Panc1 (cell line): ENCODE results near the gene ZNF23. TPM values are rescaled to one million over a fixed set of nuclear protein-coding genes. Genes with fewer than 3 reads are reported as not detected.
A peak's percentile ranks its signal among the peaks of the same experiment; 100 is the strongest.

ENCODE experiments used
- ATAC-seq: fragments of 200-7000 bp; cut with Tn5 transposase; 2 replicates; pipeline ENCODE4 v1.9.1; 2020; ENCODE audit warnings: mild to moderate bottlenecking, moderate library complexity
- BruUV-seq: library from RNA; stranded (reverse); fragments of 400-500 nt; replicated peaks from 2 replicates; lab custom pipeline; 2021; lab: Mats Ljungman, UMichigan
- CTCF ChIA-PET: fragments of 300-600 bp; sonication (Branson Sonifier 250); formaldehyde crosslinking; loops from one replicate; lab custom pipeline; 2022; ENCODE audit warnings: antibody characterized with exemption; lab: Charles Lee
- POLR2A ChIA-PET: fragments of 300-600 bp; sonication (Branson Sonifier 250); formaldehyde crosslinking; loops from one replicate; lab custom pipeline; 2022; ENCODE audit warnings: antibody characterized with exemption; lab: Charles Lee
- DNase-seq: peaks from one replicate; pipeline ENCODE4 v3.0.0-alpha.2; 2010; ENCODE audit warnings: low read depth, low spot score
- H3K27ac ChIP-seq: 2 replicates; pipeline ENCODE4 v1.5.1; 2011; ENCODE audit warnings: mild to moderate bottlenecking, low read length, inconsistent platforms
- H3K27me3 ChIP-seq: fragments of 200-500 bp; sonication (Bioruptor generic); 2 replicates; pipeline ENCODE4 v1.6.0; 2014; ENCODE audit warnings: low read length, inconsistent platforms; ENCODE audit not compliant: control insufficient read depth, insufficient read depth
- H3K36me3 ChIP-seq: fragments of 200-500 bp; sonication (Bioruptor generic); 2 replicates; pipeline ENCODE4 v1.5.1; 2014; ENCODE audit warnings: inconsistent platforms, mild to moderate bottlenecking, low read length, moderate library complexity; ENCODE audit not compliant: control insufficient read depth, insufficient read depth
- H3K4me1 ChIP-seq: 2 replicates; pipeline ENCODE4 v1.5.1; 2011; ENCODE audit warnings: inconsistent platforms, mild to moderate bottlenecking, low read length, moderate library complexity; ENCODE audit not compliant: control insufficient read depth, insufficient read depth
- H3K4me3 ChIP-seq, 2 experiments: 2 replicates each; pipeline ENCODE4 v1.5.1; 2011 to 2012; ENCODE audit warnings: low read depth in 2 of 2, low read length in 2 of 2, mild to moderate bottlenecking in 2 of 2, inconsistent platforms in 1 of 2, moderate library complexity in 1 of 2
- H3K9me3 ChIP-seq: fragments of 200-500 bp; sonication (Bioruptor generic); 2 replicates; pipeline ENCODE4 v1.5.1; 2014; ENCODE audit warnings: low read depth, mild to moderate bottlenecking, inconsistent platforms, low read length, moderate library complexity; ENCODE audit not compliant: control insufficient read depth, insufficient read depth
- POLR2AphosphoS5 ChIP-seq: IDR thresholded peaks from 2 replicates; pipeline ENCODE4 v1.6.1; 2012; ENCODE audit warnings: mild to moderate bottlenecking, low read depth, low read length, moderate library complexity
- SIN3A ChIP-seq: IDR thresholded peaks from 2 replicates; pipeline ENCODE4 v1.6.1; 2012; ENCODE audit warnings: low read depth, mild to moderate bottlenecking, low read length, moderate library complexity, borderline replicate concordance; ENCODE audit not compliant: insufficient read depth
- TCF7L2 ChIP-seq: IDR thresholded peaks from 2 replicates; pipeline ENCODE4 v1.6.1; 2011; ENCODE audit warnings: mild to moderate bottlenecking, low read depth, low read length, inconsistent platforms
- in situ Hi-C: cut with HindIII; loops from 2 replicates; pipeline ENCODE4 v1.10.0; 2016; ENCODE audit warnings: low sequenced_read_pairs, low pct_unique_long_range_greater_than_20kb
- intact Hi-C: fragments of 100-400 bp; cut with micrococcal nuclease; formaldehyde crosslinking; loops from one replicate; pipeline ENCODE4 v1.10.0; 2022; ENCODE audit not compliant: unreplicated experiment
- total RNA-seq: library from RNA; stranded (reverse); gene quantifications from one replicate; pipeline ENCODE4 v1.2.1, GENCODE V29; 2021; ENCODE audit not compliant: unreplicated experiment
- TF ChIP-seq, protein P1 (sequence below), 2 experiments: IDR thresholded peaks; 2 replicates each; pipeline ENCODE4 v1.6.1; 2011 to 2012; ENCODE audit warnings: low read depth in 2 of 2, control low read depth in 1 of 2, low read length in 1 of 2, mild to moderate bottlenecking in 1 of 2, moderate library complexity in 1 of 2; ENCODE audit not compliant: insufficient read depth in 1 of 2
- TF ChIP-seq, protein P2 (sequence below): fragments of 450-650 bp; IDR thresholded peaks from 2 replicates; pipeline ENCODE4 v1.5.1; 2017; ENCODE audit warnings: mild to moderate bottlenecking

The ZNF23 gene
- total RNA-seq, 1 experiment from 2014 or later = 5.2 TPM

DNA sequence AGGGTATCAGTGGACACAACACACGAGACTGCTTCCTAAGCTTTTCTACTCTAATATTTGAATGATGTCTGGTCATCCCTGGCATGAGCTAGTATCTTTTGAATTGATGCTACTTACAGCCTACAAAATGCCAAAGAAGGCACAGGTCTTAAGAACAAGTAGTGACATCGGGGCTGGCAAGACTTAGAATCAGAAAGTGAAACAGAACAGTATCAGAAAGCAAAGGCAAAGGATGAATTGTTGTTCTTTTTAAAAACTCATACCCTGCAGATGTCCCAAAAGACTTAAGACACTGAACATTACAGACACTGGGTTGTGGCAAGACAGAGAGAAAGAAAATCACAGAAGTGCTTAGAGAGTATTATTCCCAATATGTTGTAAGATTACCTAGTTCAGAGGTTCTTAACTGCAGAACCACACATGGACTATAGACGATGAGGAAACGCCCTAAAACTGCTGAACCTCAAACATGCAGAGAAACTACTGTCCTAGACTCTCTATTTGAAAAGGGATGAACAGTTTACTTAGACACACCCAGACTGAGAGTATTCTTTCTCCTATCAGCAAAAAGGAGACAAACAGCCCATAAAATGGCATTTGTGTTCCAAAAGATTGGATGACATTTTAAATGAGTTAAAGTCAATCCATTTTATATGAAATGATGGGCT is 14.5 kb upstream of the ZNF23 start:
- H3K4me3 ChIP-seq = no peak overlapping the region

DNA sequence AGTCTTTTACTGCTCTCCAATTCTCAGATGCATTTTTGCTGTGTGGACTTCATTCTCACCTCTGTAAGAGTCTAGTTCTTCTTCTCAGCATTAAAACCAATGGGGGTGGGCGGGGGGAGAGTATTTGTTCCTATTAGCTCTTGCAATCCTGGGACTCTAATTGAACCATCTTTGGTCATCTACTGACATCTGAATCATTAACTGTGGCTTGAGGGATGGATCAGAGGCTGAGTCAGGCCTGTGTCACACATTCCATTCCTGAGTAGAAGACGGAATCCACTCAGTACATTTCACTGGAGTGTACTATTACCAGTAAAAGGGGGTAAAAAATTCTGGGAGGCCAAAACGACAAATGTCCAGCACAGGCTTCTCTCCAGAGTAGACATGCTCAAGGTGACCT is 12.8 kb upstream of the ZNF23 start:
- intact Hi-C loops = no loop called here
- no peak for DNase-seq
- in situ Hi-C loops = no loop called here

More for the DNA sequence above, 14.5 kb upstream of the ZNF23 start:
- in situ Hi-C loops = no loop called here
- Histone ChIP-seq H3K36me3 (no peaks in the 10 kb centered on the region; the same call in 1 of the 2 replicates), H3K9me3 (peaks cover 6% of the 10 kb centered on the region; the same call in 1 of the 2 replicates), H3K4me1 (no peaks in the 10 kb centered on the region), H3K27me3 (no peaks in the 10 kb centered on the region), H3K27ac (no peak overlapping the region)
- no TSS peak for BruUV-seq
- no peak for ATAC-seq
- ChIA-PET POLR2A (no interaction called here), CTCF (no interaction called here)
- no peak for DNase-seq
- TF ChIP-seq SIN3A (no peak), TCF7L2 (no peak), POLR2AphosphoS5 (no peak)
- TF ChIP-seq, protein P1, sequence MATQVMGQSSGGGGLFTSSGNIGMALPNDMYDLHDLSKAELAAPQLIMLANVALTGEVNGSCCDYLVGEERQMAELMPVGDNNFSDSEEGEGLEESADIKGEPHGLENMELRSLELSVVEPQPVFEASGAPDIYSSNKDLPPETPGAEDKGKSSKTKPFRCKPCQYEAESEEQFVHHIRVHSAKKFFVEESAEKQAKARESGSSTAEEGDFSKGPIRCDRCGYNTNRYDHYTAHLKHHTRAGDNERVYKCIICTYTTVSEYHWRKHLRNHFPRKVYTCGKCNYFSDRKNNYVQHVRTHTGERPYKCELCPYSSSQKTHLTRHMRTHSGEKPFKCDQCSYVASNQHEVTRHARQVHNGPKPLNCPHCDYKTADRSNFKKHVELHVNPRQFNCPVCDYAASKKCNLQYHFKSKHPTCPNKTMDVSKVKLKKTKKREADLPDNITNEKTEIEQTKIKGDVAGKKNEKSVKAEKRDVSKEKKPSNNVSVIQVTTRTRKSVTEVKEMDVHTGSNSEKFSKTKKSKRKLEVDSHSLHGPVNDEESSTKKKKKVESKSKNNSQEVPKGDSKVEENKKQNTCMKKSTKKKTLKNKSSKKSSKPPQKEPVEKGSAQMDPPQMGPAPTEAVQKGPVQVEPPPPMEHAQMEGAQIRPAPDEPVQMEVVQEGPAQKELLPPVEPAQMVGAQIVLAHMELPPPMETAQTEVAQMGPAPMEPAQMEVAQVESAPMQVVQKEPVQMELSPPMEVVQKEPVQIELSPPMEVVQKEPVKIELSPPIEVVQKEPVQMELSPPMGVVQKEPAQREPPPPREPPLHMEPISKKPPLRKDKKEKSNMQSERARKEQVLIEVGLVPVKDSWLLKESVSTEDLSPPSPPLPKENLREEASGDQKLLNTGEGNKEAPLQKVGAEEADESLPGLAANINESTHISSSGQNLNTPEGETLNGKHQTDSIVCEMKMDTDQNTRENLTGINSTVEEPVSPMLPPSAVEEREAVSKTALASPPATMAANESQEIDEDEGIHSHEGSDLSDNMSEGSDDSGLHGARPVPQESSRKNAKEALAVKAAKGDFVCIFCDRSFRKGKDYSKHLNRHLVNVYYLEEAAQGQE (IDR thresholded peaks at IDR 0.05; ENCODE audit: insufficient read depth in 1 of 2, low read depth in 2 of 2, low read length in 1 of 2) = no peak
- TF ChIP-seq, protein P2, sequence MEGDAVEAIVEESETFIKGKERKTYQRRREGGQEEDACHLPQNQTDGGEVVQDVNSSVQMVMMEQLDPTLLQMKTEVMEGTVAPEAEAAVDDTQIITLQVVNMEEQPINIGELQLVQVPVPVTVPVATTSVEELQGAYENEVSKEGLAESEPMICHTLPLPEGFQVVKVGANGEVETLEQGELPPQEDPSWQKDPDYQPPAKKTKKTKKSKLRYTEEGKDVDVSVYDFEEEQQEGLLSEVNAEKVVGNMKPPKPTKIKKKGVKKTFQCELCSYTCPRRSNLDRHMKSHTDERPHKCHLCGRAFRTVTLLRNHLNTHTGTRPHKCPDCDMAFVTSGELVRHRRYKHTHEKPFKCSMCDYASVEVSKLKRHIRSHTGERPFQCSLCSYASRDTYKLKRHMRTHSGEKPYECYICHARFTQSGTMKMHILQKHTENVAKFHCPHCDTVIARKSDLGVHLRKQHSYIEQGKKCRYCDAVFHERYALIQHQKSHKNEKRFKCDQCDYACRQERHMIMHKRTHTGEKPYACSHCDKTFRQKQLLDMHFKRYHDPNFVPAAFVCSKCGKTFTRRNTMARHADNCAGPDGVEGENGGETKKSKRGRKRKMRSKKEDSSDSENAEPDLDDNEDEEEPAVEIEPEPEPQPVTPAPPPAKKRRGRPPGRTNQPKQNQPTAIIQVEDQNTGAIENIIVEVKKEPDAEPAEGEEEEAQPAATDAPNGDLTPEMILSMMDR = no peak
- intact Hi-C loops = no loop called here

More for the DNA sequence above, 12.8 kb upstream of the ZNF23 start:
- ChIA-PET POLR2A (no interaction called here), CTCF (no interaction called here)
- no TSS peak for BruUV-seq
- no peak overlapping the region for H3K4me3 ChIP-seq
- no peaks in the 10 kb centered on the region for H3K27me3 ChIP-seq
- H3K9me3 ChIP-seq = peaks cover 6% of the 10 kb centered on the region; the same call in 1 of the 2 replicates
- H3K4me1 ChIP-seq = no peaks in the 10 kb centered on the region
- no peak for TF ChIP-seq SIN3A
- TF ChIP-seq TCF7L2 = no peak
- TF ChIP-seq POLR2AphosphoS5 = no peak
- TF ChIP-seq, protein P2 = no peak
- TF ChIP-seq, protein P1 (IDR thresholded peaks at IDR 0.05; ENCODE audit: insufficient read depth in 1 of 2, low read depth in 2 of 2, low read length in 1 of 2) = no peak
- H3K36me3 ChIP-seq = no peaks in the 10 kb centered on the region; the same call in 1 of the 2 replicates
- ATAC-seq = peak; percentile 56; the same call in 1 of the 2 replicates
- no peak overlapping the region for H3K27ac ChIP-seq
